Nephron (organoid): ENCODE results near the gene GANC.

ENCODE experiments used
- H3K27ac Mint-ChIP-seq, 3 experiments: 2 replicates each; pipeline ENCODE4 v1.8.0; 2020; ENCODE audit warnings: mixed read lengths in 3 of 3, mild to moderate bottlenecking in 2 of 3, moderate library complexity in 1 of 3
- H3K27me3 Mint-ChIP-seq: 2 replicates; pipeline ENCODE4 v1.8.0; 2021; ENCODE audit warnings: low read depth, mild to moderate bottlenecking, moderate library complexity, mixed read lengths
- H3K36me3 Mint-ChIP-seq: 2 replicates; pipeline ENCODE4 v1.8.0; 2020; ENCODE audit warnings: low read depth, mixed read lengths
- H3K4me1 Mint-ChIP-seq: 2 replicates; pipeline ENCODE4 v1.8.0; 2020; ENCODE audit warnings: mixed read lengths
- H3K4me3 Mint-ChIP-seq, 3 experiments: 2 replicates each; pipeline ENCODE4 v1.8.0; 2020; ENCODE audit warnings: mild to moderate bottlenecking in 3 of 3, mixed read lengths in 3 of 3, moderate library complexity in 2 of 3
- H3K9me3 Mint-ChIP-seq: 2 replicates; pipeline ENCODE4 v1.8.0; 2020; ENCODE audit warnings: mixed read lengths
- TF ChIP-seq, protein P1 (sequence below), 3 experiments: fragments of 200-600 bp; sonication (generic); IDR thresholded peaks; one replicate each; pipeline ENCODE4 v1.5.0; 2021; ENCODE audit warnings: antibody characterized with exemption in 3 of 3; ENCODE audit not compliant: unreplicated experiment in 3 of 3

GANC gene

GRCh38 chr15:42352401-42352800, 79.4 kb downstream of the GANC start:
- Mint-ChIP-seq H3K4me3 (no peak overlapping the region), H3K4me1 (peaks cover 15% of the 10 kb centered on the region), H3K36me3 (peaks cover 20% of the 10 kb centered on the region), H3K27ac (no peak overlapping the region), H3K27me3 (no peaks in the 10 kb centered on the region), H3K9me3 (no peaks in the 10 kb centered on the region)
- TF ChIP-seq, protein P1, sequence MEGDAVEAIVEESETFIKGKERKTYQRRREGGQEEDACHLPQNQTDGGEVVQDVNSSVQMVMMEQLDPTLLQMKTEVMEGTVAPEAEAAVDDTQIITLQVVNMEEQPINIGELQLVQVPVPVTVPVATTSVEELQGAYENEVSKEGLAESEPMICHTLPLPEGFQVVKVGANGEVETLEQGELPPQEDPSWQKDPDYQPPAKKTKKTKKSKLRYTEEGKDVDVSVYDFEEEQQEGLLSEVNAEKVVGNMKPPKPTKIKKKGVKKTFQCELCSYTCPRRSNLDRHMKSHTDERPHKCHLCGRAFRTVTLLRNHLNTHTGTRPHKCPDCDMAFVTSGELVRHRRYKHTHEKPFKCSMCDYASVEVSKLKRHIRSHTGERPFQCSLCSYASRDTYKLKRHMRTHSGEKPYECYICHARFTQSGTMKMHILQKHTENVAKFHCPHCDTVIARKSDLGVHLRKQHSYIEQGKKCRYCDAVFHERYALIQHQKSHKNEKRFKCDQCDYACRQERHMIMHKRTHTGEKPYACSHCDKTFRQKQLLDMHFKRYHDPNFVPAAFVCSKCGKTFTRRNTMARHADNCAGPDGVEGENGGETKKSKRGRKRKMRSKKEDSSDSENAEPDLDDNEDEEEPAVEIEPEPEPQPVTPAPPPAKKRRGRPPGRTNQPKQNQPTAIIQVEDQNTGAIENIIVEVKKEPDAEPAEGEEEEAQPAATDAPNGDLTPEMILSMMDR (IDR thresholded peaks at IDR 0.05; ENCODE audit: unreplicated experiment in 3 of 3), result no peak

DNA sequence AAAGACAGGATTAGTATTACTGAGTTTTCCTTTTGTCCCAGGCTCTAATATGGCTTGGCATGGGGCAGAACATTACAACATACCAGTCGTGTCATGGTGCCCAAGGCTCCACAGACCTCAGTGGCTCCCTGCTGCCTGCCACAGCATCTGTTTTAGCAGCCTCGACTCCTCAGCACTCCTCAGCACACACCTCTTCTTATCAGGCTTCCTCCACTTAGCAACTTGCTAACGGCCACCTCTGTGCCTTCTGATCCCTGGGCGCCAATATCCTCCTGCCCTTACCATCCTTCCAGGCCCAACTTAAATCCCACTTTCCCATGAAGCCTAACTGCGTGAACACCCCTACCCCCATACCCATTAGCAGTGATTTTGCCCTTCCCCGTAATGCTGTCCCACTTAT, 80.1 kb downstream of the GANC start:
- TF ChIP-seq, protein P1 (IDR thresholded peaks at IDR 0.05; ENCODE audit: unreplicated experiment in 3 of 3), result no peak
- Mint-ChIP-seq H3K4me1 (peaks cover 15% of the 10 kb centered on the region), H3K4me3 (no peak overlapping the region), H3K36me3 (peaks cover 20% of the 10 kb centered on the region), H3K9me3 (no peaks in the 10 kb centered on the region), H3K27ac (no peak overlapping the region), H3K27me3 (no peaks in the 10 kb centered on the region)

DNA sequence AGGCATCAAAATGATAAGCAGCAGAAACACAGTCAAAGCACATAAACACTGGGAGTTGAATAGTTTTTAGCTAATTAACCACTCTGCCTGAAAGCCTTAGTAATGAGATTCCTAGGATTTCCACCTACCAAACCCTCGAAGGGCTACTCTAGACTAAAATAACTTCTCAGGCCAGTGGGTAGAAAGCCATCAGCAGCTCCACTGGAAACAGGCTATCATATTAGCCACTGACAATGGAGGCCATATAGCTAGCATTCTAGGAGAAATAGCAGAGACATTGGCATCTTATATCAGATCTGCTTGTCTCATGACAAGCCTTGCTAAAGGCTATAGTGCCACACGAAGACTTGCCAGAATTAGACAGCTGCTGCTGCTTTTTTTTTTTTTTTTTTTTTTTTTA, 81.8 kb downstream of the GANC start:
- Mint-ChIP-seq H3K4me1 (peaks cover 24% of the 10 kb centered on the region), H3K9me3 (no peaks in the 10 kb centered on the region), H3K36me3 (peaks cover 20% of the 10 kb centered on the region), H3K4me3 (no peak overlapping the region), H3K27ac (no peak overlapping the region), H3K27me3 (no peaks in the 10 kb centered on the region)
- TF ChIP-seq, protein P1 (IDR thresholded peaks at IDR 0.05; ENCODE audit: unreplicated experiment in 3 of 3), result no peak

DNA sequence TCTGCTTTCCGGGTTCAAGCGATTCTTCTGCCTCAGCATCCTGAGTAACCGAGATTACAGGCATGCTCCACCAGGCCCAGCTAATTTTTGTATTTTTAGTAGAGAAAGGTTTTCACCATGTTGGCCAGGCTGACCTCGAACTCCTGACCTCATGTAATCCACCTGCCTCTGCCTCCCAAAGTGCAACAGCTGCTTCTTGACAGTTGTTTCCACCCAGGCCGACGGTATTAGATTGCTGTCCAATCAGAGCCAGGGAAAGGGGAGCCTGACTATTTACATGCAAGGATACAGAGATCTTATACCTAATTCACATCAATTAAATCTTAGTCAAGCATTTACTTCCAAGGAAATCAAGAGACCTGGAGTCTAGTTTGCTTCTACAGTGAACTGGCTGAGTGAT, 82.3 kb downstream of the GANC start:
- Mint-ChIP-seq H3K27me3 (no peaks in the 10 kb centered on the region), H3K4me3 (no peak overlapping the region), H3K27ac (no peak overlapping the region), H3K4me1 (peaks cover 29% of the 10 kb centered on the region), H3K36me3 (peaks cover 20% of the 10 kb centered on the region), H3K9me3 (no peaks in the 10 kb centered on the region)
- TF ChIP-seq, protein P1 (IDR thresholded peaks at IDR 0.05; ENCODE audit: unreplicated experiment in 3 of 3), result no peak

DNA sequence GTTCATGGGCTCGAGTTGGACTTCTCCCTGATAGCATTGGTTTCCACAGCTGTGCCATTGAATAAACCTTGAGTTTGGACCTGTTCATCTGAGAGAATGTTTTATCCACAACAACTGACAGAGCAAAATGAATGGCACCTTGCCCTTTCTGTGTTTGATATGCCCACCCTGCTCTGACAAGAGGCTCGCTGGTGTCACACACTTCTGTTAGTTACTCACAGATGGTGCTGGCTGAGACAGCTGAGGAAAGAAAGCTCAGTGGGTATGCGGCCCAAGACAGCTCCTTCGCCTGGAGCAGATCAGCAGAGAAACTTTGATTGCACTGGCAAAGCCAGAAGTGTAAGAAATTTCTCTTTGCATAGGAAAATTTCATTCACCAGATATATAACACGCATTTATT, 83.8 kb downstream of the GANC start:
- H3K27me3 Mint-ChIP-seq, result no peaks in the 10 kb centered on the region
- peaks cover 11% of the 10 kb centered on the region for H3K36me3 Mint-ChIP-seq
- H3K4me3 Mint-ChIP-seq, result peak overlapping the region in 1 of 3 experiments; percentile 19
- no peaks in the 10 kb centered on the region for H3K9me3 Mint-ChIP-seq
- peak overlapping the region; percentile 65 to 80 (median 76) for H3K27ac Mint-ChIP-seq
- H3K4me1 Mint-ChIP-seq, result peaks cover 32% of the 10 kb centered on the region
- TF ChIP-seq, protein P1 (IDR thresholded peaks at IDR 0.05; ENCODE audit: unreplicated experiment in 3 of 3), result no peak

DNA sequence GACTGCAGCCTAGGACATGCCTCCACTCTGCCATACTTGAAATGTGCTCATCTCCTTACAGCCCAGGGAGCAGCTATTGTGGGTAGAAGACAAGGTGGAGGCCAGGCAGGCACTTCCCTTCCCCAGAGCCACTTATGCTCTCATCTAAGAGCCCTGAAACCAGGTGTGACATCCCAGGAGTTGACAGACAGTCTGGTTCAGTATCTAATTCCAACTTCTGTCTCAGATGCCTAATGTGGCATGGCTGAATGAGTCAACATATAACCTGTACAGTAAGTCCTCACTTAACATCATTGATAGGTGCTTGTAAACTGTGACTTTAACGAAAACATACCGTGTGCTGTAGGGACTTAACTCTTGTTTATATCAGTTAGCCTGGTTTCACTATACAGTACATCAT, 85.1 kb downstream of the GANC start:
- H3K4me3 Mint-ChIP-seq, result no peak overlapping the region
- no peaks in the 10 kb centered on the region for H3K9me3 Mint-ChIP-seq
- H3K36me3 Mint-ChIP-seq, result peaks cover 4% of the 10 kb centered on the region
- peaks cover 30% of the 10 kb centered on the region for H3K4me1 Mint-ChIP-seq
- no peak overlapping the region for H3K27ac Mint-ChIP-seq
- no peaks in the 10 kb centered on the region for H3K27me3 Mint-ChIP-seq
- TF ChIP-seq, protein P1 (IDR thresholded peaks at IDR 0.05; ENCODE audit: unreplicated experiment in 3 of 3), result no peak
